Ishikawa (cell line): Measurements from ENCODE around the gene HYAL1.

ENCODE experiments used
- EP300 ChIP-seq: IDR thresholded peaks from 2 replicates; pipeline ENCODE4 v1.6.1; 2012; ENCODE audit warnings: borderline replicate concordance
- RAD21 ChIP-seq: IDR thresholded peaks from 2 replicates; pipeline ENCODE4 v1.6.1; 2012; ENCODE audit warnings: low read depth

- TF ChIP-seq RAD21 (no peak), EP300 (no peak)
Measured at GRCh38 chr3:50269977-50270413, 33.4 kb downstream of the HYAL1 start.
